Endometrial microvascular endothelial cells (primary cell): ENCODE data around the gene ITPR1. TPM values are rescaled to one million over a fixed set of nuclear protein-coding genes. Genes with fewer than 3 reads are reported as not detected.

Experiments
- in situ Hi-C: cut with HindIII; loops from 2 replicates; pipeline ENCODE4 v1.10.0; 2017; ENCODE audit warnings: low sequenced_read_pairs, low pct_unique_long_range_greater_than_20kb; ENCODE audit errors: inconsistent ontology term
- total RNA-seq: library from RNA; depleted of rRNA; stranded (reverse); fragments of >200 nt; gene quantifications from one replicate; pipeline ENCODE4 v1.2.3, GENCODE V29; 2015; ENCODE audit errors: inconsistent ontology term

Gene ITPR1
- total RNA-seq, 1 donor from 2014 or later: 17.1 TPM

GRCh38 chr3:4475804-4476203 lies 17.3 kb upstream of the ITPR1 start:
- in situ Hi-C loops: no loop called here

GRCh38 chr3:4476496-4476895 lies 16.7 kb upstream of the ITPR1 start:
- in situ Hi-C loops: no loop called here

GRCh38 chr3:4478261-4478660 lies 14.9 kb upstream of the ITPR1 start:
- in situ Hi-C loops: no loop called here

- in situ Hi-C loops: no loop called here
Observed at GRCh38 chr3:4491855-4492207, 1.3 kb upstream of the ITPR1 start.

GRCh38 chr3:4492208-4493013 lies 737 bp upstream of the ITPR1 start:
- in situ Hi-C loops: no loop called here

DNA sequence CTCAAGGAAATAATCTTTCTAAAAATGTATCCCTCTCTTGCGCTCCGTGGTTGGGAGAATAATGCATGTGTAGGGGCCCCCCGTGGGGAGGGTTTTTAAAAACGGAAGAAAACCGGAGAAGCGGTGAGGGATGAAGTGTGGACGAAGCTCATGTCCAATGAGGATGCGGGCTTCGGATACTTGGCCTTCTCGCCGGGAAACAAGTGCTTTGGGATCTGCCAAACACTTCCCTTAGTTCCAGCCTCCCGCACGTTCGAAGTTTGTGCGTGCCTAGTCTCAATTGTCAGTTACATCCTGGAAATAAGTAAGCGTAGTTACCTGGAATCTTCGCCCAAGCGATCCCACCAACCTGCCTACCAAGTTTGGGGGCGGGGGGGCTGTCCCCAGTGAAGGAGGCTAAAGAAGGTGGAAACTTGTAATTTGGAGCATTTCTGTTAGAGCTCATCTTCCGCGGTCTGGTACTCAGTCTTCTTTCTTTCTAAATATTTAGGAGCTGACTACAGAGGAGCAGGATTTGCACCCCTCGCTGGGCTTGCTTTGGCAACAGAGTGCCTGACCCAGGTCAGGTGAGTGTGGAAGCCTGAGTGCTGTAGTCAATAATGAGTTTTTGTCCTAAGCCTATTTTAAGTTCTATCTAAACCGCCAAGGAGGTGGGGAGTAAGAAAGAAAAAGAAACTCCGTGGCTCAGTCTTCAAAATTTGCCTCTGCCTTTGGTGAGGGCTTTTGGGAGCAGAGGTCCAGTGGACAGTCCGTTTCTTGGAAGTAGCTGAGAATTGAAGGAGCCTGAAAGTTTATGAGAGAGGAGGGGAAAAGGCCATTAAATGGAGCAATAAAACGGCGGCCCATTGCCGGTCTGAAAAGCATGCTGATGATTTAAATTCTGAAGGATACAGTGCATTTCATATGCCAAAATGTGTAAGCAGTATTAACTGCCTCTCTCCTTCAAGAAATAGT lies 1.1 kb downstream of the ITPR1 start:
- in situ Hi-C loops: no loop called here

DNA sequence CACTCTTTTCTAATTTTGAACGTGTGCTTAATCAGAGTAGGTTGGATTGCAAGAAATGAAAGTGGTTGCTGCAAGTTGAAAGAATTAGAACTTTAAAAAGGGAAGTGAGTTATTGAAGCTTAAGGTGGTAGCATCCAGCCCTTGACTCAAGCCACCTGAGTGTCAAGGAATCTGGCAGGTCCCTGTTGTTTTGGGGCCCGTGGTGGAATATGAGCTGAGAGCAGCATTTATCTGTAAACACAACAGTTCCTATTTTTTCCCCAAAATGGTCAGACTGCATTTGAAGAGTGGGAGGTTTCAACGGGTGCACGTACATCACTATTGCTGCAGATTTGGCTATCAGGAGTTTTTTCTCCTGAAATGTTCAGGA lies 1.7 kb downstream of the ITPR1 start:
- in situ Hi-C loops: no loop called here

- in situ Hi-C loops: no loop called here
Observed at GRCh38 chr3:4495294-4496086, 2.3 kb downstream of the ITPR1 start.

- in situ Hi-C loops: no loop called here
Observed at GRCh38 chr3:4496087-4496452, 2.9 kb downstream of the ITPR1 start.

- in situ Hi-C loops: no loop called here
Observed at GRCh38 chr3:4497005-4497692, 4.0 kb downstream of the ITPR1 start.

DNA sequence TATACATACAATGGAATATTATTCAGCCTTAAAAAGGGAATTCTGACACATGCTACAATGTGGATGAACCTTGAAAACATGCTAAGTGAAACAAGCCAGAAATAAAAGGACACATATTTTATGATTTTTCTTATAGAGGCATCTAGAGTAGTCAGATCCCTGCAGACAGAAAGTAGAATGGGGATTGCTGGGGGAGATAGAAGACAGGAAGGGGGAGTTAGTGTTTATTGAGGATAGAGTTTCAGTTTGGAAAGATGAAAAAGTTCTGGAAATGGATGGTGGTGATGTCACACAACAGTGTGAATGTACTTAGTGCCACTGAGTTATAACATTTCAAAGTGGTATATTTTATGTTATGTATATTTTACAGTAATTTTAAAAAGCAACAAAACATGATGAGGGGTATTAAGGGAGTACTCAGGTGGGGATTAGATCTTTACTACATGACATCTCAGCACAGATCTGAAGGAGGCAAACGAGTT lies 4.7 kb downstream of the ITPR1 start:
- in situ Hi-C loops: no loop called here

DNA sequence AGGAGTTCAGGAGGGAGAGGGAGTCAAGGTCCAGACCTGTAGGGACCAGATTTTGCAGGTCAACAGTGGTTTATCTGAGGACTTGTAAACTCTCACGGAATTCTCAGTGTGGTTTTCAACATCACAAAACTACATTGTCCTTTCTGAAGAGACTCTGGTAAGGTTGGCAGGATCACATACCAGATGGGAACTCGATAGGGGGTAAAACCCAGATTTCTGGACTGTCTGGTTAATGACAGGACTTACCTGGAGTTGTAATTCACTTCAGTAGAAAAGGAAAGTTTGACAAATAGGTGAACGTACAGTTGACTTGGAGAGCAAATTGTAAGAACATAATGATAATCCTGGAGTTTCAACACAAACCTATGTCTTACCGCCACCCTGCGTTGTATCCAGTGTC lies 5.3 kb downstream of the ITPR1 start:
- in situ Hi-C loops: no loop called here

DNA sequence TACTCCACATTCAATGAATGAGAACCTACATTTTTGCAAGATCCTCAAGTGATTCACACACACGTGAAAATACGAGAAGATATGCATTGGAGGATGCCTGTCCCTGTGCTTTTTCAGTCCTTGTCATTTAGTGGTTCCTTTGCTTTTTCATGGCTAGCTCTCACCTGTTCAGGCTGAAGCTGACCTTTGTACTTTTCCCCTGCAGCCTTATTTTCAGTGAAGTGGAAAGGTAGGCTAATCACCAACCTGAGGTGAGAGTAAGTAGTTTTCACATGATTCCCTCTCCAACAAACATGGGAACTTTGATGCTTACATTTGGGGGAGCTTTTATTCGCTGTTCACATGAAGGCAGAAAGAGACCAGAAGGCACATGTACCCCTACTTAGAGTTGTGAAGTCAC lies 8.3 kb downstream of the ITPR1 start:
- in situ Hi-C loops: no loop called here

DNA sequence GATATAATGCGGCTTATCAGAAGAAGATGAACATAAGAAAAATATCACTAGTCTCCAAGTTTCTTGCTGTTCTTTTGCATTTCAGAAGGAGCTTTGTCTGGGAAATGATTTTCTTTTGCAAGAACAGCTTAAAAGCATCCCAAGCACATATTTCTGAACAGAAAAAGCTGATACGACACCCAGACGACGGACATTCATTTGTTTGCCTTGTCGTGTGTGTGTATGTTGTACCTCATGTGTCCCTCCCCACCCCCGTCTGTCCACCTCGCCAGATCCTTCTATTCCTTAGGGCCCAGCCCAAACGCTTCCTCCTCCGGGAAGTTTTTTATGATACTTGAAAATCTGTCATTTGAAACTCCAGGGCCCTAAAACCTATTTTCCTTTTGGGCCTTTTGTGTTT lies 8.8 kb downstream of the ITPR1 start:
- in situ Hi-C loops: no loop called here

DNA sequence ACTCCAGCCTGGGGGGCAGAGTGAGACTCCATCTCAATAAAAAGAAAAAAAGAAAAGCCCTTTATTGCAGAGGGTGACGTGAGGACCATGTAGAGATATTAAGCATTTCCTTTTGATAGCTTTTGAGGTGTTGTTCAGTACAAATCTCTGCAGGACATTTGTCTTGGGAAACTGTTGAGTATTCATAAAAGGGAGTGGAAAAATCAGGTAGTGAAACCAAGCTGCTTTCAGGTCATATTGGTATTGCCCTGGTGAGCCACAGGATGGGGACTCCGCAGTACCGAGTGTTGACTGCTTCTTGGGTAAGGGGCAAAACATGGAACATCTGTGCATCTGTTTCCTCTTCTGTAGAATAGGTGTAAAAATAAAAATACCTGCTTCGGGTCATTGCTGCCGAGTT lies 9.9 kb downstream of the ITPR1 start:
- in situ Hi-C loops: no loop called here

DNA sequence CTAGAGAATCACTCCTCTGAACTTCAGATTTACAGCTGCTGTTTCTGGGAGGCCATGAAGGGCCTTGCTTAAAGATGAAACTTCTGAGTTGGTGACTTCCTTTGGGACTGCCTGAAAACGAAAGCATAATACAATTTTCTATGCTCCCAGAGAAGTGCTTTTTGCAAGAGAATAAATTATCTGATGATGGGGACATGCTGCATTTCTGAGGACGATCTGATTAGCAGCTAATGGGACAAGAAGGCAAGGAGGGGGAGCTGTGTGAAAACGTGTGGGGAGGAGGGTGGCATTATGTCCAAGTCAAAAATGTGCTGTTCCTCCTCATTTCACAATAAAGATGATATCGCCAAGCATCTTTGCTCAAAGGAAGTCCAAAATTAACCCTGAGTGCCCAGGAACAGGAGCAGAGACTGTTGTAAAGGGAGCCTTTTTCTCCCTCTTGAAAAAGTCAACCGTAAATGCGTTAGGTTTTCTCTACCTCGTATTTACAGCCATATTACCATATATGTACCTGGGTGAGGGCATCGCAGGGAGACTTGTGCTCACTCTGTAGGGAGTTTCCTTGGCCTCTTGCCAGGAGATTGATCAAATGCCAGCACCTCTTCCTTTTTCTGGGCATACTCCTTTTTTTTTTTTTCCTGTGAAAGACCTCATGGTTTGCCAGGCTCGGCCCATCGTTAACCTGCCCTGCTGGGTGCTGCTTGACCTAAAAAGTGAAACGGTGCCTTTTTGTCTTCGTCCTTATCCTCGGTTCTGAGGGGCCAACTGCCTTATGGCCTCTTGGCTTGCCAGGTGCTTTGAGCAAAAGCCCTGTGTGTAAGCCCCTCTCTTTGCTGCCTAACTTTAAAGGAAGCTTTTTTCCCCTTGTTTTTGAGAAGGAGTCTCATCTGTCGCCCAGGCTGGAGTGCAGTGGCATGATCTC lies 11.5 kb downstream of the ITPR1 start:
- in situ Hi-C loops: no loop called here

DNA sequence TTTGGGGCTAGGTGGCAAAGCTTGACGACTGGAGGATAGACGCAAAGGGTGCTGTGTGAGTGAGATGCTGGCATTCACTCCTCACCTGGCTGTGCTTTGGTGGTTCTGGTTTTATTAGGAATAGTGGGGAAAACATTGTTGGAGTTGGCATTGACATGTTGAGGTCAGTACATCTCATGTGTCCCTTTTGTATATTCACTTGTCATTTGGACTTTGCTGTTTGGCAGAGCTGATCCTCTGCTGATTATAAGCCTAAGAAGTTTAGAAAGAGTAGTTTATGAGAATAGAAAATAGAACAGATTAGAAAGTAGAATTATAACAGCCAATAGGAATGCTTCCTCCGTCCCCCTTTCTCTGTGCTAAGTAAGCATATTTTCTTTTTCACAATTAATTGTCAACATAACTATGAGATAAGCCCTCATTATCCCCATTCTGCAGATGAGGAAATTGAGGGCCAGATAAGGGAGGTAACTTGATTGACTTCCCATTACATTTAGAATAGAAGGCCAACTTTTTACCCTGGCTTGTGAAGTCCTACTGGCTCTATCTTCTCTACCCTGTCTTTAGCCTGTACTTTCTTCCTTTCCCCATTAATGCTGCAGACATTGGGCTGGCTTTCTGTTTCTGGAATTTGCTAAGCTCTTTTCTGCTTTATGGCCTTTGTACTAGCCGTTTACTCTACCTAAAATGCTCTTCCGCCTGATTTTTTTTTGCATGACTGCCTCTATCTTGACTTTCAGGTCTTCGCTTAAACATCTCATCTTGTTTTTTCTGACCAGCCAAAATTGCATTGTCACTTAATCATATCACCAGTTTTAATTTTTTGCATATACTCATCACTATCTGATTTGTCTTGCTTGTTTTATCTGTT lies 12.8 kb downstream of the ITPR1 start:
- in situ Hi-C loops: no loop called here
